ENCODE results near the gene LYZL1.
"Not testable (repeated sequence)": the region's sequence is repeated elsewhere in the genome, so short reads cannot be mapped to it uniquely, and the experiment has no call there.

The LYZL1 gene

GRCh38 chr10:29332061-29332760 lies 43.3 kb downstream of the LYZL1 start:
- TF ChIP-seq, protein P1, sequence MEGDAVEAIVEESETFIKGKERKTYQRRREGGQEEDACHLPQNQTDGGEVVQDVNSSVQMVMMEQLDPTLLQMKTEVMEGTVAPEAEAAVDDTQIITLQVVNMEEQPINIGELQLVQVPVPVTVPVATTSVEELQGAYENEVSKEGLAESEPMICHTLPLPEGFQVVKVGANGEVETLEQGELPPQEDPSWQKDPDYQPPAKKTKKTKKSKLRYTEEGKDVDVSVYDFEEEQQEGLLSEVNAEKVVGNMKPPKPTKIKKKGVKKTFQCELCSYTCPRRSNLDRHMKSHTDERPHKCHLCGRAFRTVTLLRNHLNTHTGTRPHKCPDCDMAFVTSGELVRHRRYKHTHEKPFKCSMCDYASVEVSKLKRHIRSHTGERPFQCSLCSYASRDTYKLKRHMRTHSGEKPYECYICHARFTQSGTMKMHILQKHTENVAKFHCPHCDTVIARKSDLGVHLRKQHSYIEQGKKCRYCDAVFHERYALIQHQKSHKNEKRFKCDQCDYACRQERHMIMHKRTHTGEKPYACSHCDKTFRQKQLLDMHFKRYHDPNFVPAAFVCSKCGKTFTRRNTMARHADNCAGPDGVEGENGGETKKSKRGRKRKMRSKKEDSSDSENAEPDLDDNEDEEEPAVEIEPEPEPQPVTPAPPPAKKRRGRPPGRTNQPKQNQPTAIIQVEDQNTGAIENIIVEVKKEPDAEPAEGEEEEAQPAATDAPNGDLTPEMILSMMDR (IDR thresholded peaks at IDR 0.05; ENCODE audit: insufficient read depth, missing control alignments): no peak
- DNase-seq (ENCODE audit: insufficient read length, low spot score) (no peak), FAIRE-seq (no peak)

- DNase-seq (ENCODE audit: insufficient read length, low spot score) (no peak), FAIRE-seq (no peak)
- TF ChIP-seq, protein P1 (IDR thresholded peaks at IDR 0.05; ENCODE audit: insufficient read depth, missing control alignments): no peak
Measured at GRCh38 chr10:29332761-29333148, 43.9 kb downstream of the LYZL1 start.

GRCh38 chr10:29337526-29337925 lies 48.7 kb downstream of the LYZL1 start:
- not testable (repeated sequence) for DNase-seq (ENCODE audit: insufficient read length, low spot score); FAIRE-seq

DNA sequence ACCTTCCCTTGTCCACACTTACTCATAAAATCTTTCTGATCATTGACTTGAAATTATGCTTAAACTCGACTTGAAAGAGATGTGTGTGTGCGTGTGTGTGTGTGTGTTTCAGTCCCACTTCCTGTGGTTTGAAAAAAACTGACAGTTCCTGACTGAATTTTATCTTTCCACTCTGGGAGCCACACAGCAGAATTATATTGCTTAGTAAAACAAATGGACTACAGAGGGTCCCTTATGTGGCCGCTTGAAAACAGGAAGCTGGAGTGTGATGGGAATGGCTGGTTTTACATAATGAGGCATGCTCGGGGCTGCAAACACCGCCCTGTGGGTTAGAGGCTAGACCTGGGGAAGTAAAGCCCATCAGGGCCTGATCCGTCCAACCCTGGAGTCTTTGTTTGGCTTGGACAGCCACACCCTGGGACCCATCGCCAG lies 54.8 kb downstream of the LYZL1 start:
- no peak for DNase-seq (ENCODE audit: insufficient read length, low spot score)

GRCh38 chr10:29344073-29344820 lies 55.4 kb downstream of the LYZL1 start:
- TF ChIP-seq, protein P1 (IDR thresholded peaks at IDR 0.05; ENCODE audit: insufficient read depth, missing control alignments): no peak
- DNase-seq (ENCODE audit: insufficient read length, low spot score): no peak
- no peak for FAIRE-seq

More for the DNA sequence above, 54.8 kb downstream of the LYZL1 start:
- TF ChIP-seq, protein P1 (IDR thresholded peaks at IDR 0.05; ENCODE audit: insufficient read depth, missing control alignments): no peak
- FAIRE-seq: no peak

DNA sequence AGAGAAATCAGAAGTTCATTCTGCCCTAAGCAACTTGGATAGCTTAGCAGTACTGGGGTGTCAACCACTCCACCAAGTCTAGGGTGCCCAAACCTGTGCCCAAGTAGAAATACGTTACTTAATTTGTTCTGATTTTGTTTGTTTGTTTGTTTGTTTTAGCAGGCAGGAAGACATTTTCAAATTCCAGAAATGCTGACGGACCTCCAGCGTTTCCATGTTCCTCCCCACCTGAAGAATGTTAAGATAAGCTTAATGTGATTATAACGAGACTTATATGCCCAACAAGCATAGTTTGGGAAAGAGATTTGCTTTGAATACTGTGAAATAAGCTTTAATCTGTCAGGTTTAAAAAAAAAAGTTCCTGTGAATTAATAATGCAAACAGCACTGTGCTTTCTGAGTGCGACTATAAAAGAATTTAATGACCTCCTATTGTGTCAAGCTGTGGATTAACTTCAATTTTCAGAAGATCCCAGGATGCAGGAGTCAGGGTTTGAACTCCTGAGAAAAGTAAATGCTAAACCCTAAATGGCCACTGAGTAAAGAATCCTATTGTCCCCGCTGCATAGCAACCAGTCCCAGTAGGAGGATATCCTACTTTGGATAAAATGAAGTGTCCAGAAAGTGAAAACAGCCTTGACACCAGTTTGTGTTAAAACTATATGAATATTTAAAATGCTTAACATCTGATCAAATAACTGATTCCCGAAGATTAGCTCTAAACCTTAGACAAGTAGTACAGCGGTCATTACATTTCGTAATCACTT lies 56.5 kb downstream of the LYZL1 start:
- FAIRE-seq (no peak), DNase-seq (ENCODE audit: insufficient read length, low spot score) (no peak)
- TF ChIP-seq, protein P1 (IDR thresholded peaks at IDR 0.05; ENCODE audit: insufficient read depth, missing control alignments): no peak

- DNase-seq (ENCODE audit: insufficient read length, low spot score) (no peak), FAIRE-seq (no peak)
- TF ChIP-seq, protein P1 (IDR thresholded peaks at IDR 0.05; ENCODE audit: insufficient read depth, missing control alignments): no peak
Measured at GRCh38 chr10:29345910-29346209, 57.0 kb downstream of the LYZL1 start.

Measured in D721Med (cell line).